RWPE2 (cell line): ENCODE measurements around the gene DERL3.

Source experiments
- ATAC-seq: fragments of 200-7000 bp; cut with Tn5 transposase; 3 replicates; pipeline ENCODE4 v1.9.1; 2021; ENCODE audit warnings: low read depth
- DNase-seq: peaks from one replicate; pipeline ENCODE4 v3.0.0-alpha.2; 2020; ENCODE audit warnings: low spot score
- H3K27ac ChIP-seq: fragments of 450-650 bp; 2 replicates; pipeline ENCODE4 v1.5.1; 2017; ENCODE audit warnings: mild to moderate bottlenecking; ENCODE audit not compliant: poor library complexity, severe bottlenecking
- H3K27me3 ChIP-seq: fragments of 250-450 bp; sonication (Bioruptor Pico); 2 replicates; pipeline ENCODE4 v1.5.1; 2021; ENCODE audit warnings: mild to moderate bottlenecking, moderate library complexity; ENCODE audit not compliant: insufficient read depth, poor library complexity, severe bottlenecking
- H3K36me3 ChIP-seq: fragments of 250-450 bp; sonication (Bioruptor Pico); 2 replicates; pipeline ENCODE4 v1.5.1; 2020; ENCODE audit warnings: low read depth, mild to moderate bottlenecking, moderate library complexity
- H3K4me1 ChIP-seq: fragments of 250-450 bp; sonication (Bioruptor Pico); 2 replicates; pipeline ENCODE4 v1.5.1; 2021; ENCODE audit warnings: mild to moderate bottlenecking, moderate library complexity; ENCODE audit not compliant: insufficient read depth, poor library complexity, severe bottlenecking
- H3K4me3 ChIP-seq: fragments of 250-450 bp; sonication (Bioruptor Pico); 2 replicates; pipeline ENCODE4 v1.5.1; 2021; ENCODE audit warnings: mild to moderate bottlenecking, moderate library complexity; ENCODE audit not compliant: severe bottlenecking
- H3K9me3 ChIP-seq: fragments of 250-450 bp; sonication (Bioruptor Pico); 2 replicates; pipeline ENCODE4 v1.5.1; 2021; ENCODE audit warnings: mild to moderate bottlenecking, moderate library complexity; ENCODE audit not compliant: severe bottlenecking
- TF ChIP-seq, protein P1 (sequence below): fragments of 450-650 bp; IDR thresholded peaks from one replicate; pipeline ENCODE4 v1.5.1; 2017; ENCODE audit warnings: mild to moderate bottlenecking, moderate library complexity; ENCODE audit not compliant: poor library complexity, severe bottlenecking

The DERL3 gene

DNA sequence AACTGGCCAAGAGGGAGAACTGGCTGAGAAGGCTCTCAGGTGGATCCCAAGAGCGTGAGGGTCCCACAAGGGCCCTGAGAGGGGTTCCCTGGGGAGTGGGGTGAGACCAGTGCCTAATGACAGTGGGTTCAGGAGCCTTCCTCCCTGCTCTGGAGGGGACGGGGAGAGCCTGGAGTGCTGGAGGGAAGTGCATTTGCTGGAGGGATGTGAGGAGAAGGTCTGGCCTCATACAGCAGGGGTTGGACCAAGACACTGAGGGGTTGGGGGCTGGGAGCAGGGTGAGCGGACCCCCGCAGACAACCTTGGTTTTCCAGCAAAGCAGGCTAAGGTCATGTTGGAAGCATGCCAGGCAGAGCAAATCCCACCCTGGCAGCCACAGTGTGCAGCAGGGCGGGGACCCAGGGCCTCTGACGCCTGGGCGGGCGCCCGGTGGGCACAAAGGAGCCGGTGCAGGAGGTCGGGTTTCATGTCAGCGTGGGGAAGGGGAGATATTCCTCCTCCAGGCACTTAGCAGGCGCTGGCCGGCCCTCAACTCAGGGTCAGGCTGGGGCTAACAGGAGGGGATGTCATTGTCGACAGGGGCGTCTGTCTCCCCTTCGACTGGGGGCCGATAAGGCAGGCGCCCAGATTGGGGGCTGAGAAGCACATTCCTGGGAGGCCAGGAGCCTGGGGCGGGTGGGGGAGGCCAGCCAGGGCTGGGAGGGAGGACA lies 3.1 kb upstream of the DERL3 start:
- TF ChIP-seq, protein P1, sequence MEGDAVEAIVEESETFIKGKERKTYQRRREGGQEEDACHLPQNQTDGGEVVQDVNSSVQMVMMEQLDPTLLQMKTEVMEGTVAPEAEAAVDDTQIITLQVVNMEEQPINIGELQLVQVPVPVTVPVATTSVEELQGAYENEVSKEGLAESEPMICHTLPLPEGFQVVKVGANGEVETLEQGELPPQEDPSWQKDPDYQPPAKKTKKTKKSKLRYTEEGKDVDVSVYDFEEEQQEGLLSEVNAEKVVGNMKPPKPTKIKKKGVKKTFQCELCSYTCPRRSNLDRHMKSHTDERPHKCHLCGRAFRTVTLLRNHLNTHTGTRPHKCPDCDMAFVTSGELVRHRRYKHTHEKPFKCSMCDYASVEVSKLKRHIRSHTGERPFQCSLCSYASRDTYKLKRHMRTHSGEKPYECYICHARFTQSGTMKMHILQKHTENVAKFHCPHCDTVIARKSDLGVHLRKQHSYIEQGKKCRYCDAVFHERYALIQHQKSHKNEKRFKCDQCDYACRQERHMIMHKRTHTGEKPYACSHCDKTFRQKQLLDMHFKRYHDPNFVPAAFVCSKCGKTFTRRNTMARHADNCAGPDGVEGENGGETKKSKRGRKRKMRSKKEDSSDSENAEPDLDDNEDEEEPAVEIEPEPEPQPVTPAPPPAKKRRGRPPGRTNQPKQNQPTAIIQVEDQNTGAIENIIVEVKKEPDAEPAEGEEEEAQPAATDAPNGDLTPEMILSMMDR = no peak
- peaks cover 9% of the 10 kb centered on the region for H3K4me1 ChIP-seq
- H3K36me3 ChIP-seq = no peaks in the 10 kb centered on the region
- H3K9me3 ChIP-seq = no peaks in the 10 kb centered on the region
- ATAC-seq (no peak), DNase-seq (peak; percentile 34)
- no peaks in the 10 kb centered on the region for H3K27me3 ChIP-seq
- H3K27ac ChIP-seq = no peak overlapping the region
- no peak overlapping the region for H3K4me3 ChIP-seq

DNA sequence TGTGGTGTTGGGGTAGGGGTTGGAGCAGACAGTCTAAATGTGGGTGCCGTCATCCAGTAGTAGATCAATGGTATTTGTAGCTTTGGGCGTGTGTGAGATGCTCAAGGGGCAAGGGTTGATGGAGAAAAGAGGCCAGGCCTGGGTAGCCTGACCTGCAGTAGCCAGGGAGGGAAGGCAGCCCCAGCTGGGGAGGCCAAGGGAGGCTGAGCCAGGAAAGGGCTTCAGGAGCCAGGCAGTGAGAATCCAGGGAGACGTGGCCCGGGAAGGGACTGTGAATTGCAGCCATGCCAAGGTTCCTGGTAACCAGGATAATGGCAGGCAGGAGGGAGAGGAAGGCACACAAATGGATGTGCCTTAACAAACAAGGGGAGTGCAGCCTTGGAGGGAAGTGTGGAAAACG lies 2.5 kb upstream of the DERL3 start:
- Histone ChIP-seq H3K4me3 (no peak overlapping the region), H3K27me3 (no peaks in the 10 kb centered on the region), H3K4me1 (peaks cover 3% of the 10 kb centered on the region), H3K9me3 (no peaks in the 10 kb centered on the region), H3K36me3 (no peaks in the 10 kb centered on the region), H3K27ac (no peak overlapping the region)
- ATAC-seq = no peak
- TF ChIP-seq, protein P1 = no peak
- peak; percentile 33 for DNase-seq

DNA sequence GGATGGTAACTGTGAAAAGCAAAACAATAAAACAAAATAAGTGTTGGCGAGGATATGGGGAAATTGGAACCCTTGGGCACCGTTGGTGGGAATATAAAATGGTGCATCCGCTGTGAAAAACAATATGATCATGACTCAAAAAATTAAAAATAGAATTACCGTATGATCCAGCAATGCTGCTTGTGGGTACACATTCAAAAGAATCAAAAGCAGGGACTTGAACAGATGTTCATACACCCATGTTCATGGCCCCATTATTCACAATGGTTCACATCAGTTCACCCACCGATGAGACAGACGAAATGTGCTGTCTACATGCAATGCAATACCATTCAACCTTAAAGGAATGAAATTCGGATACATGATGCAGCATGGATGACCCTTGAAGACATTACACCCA lies 1.2 kb upstream of the DERL3 start:
- DNase-seq = no peak
- ATAC-seq = no peak
- Histone ChIP-seq H3K36me3 (peaks cover 9% of the 10 kb centered on the region; the same call in 1 of the 2 replicates), H3K4me1 (no peaks in the 10 kb centered on the region), H3K9me3 (no peaks in the 10 kb centered on the region), H3K27ac (no peak overlapping the region), H3K4me3 (no peak overlapping the region), H3K27me3 (no peaks in the 10 kb centered on the region)
- TF ChIP-seq, protein P1 = no peak

DNA sequence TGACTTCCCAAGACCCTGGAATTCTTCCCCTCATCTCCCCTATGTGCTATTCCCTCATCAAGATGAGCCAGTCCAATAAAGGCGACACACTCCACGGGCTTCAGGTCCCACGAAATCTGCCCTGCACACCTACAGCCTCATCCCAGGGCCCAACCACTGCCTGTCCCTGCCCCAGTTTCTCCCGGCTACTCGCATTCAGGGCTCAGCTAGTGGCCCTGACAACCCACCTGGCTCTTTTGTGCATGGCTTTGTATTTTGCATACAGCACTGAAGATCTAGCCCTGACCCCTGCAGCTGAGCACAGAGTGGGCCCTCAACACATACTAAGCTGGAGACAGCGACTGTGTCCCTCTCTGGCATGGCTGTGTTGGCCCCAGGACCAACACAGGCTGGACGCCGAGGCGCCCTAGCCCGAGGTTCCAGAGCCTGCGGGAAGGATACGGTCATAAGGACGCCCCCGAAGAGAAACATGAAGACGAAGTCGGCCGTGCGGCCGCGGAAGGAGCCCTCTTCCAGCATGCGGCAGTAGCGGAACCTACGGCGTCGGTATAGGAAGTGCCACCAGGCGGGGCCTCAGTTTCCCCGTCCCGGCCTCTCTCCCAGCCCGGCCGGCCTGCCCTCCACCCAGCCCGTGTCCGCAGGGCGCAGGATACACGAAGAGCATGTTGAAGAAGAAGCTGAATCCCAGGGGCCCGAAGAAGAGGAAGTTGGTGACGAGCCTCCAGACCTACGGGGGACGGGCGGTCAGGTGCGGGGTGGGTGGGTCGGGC lies 710 bp downstream of the DERL3 start:
- DNase-seq (peak; percentile 45), ATAC-seq (no peak)
- H3K4me1 ChIP-seq = no peaks in the 10 kb centered on the region

More for the DNA sequence above, 710 bp downstream of the DERL3 start:
- H3K4me3 ChIP-seq = peak overlapping the region; percentile 45
- H3K36me3 ChIP-seq = peaks cover 24% of the 10 kb centered on the region; the same call in 1 of the 2 replicates
- no peaks in the 10 kb centered on the region for H3K9me3 ChIP-seq
- H3K27me3 ChIP-seq = no peaks in the 10 kb centered on the region
- no peak overlapping the region for H3K27ac ChIP-seq
- TF ChIP-seq, protein P1 = no peak
